GM06990 (cell line): ENCODE data around the gene COL2A1.

ENCODE experiments used
- DNase-seq: peaks from one replicate; pipeline ENCODE4 v3.0.0-alpha.2; 2011; ENCODE audit not compliant: insufficient read length; ENCODE audit errors: extremely low read depth
- H3K27me3 ChIP-seq: replicated peaks from 2 replicates; pipeline ENCODE4 v1.6.0; 2011; ENCODE audit warnings: low read length; ENCODE audit not compliant: control insufficient read depth, insufficient read depth
- H3K36me3 ChIP-seq: 2 replicates; pipeline ENCODE4 v1.5.1; 2011; ENCODE audit warnings: low read length; ENCODE audit not compliant: control insufficient read depth, insufficient read depth
- H3K4me3 ChIP-seq: replicated peaks from 2 replicates; pipeline ENCODE4 v1.5.1; 2011; ENCODE audit warnings: low read depth, mild to moderate bottlenecking, control low read depth, low read length
- CTCF ChIP-seq: IDR thresholded peaks from 2 replicates; pipeline ENCODE4 v1.5.1; 2011; ENCODE audit warnings: low read length, control low read depth, mild to moderate bottlenecking, inconsistent platforms; ENCODE audit not compliant: insufficient read depth, poor library complexity, severe bottlenecking

COL2A1 gene

GRCh38 chr12:48033451-48033850, 29.2 kb upstream of the COL2A1 start:
- Histone ChIP-seq H3K4me3 (no peak overlapping the region), H3K36me3 (no peaks in the 10 kb centered on the region), H3K27me3 (no peaks in the 10 kb centered on the region)
- DNase-seq, result no peak
- no peak for TF ChIP-seq CTCF

GRCh38 chr12:48032597-48032996, 28.3 kb upstream of the COL2A1 start:
- no peak overlapping the region for H3K4me3 ChIP-seq
- no peaks in the 10 kb centered on the region for H3K27me3 ChIP-seq
- no peak for TF ChIP-seq CTCF
- H3K36me3 ChIP-seq, result no peaks in the 10 kb centered on the region
- DNase-seq, result no peak

- no peak for TF ChIP-seq CTCF
- DNase-seq, result no peak
- Histone ChIP-seq H3K4me3 (no peak overlapping the region), H3K36me3 (no peaks in the 10 kb centered on the region), H3K27me3 (no peaks in the 10 kb centered on the region)
These were observed 27.1 kb upstream of the COL2A1 start for GRCh38 chr12:48031135-48031960.

- TF ChIP-seq CTCF, result no peak
- Histone ChIP-seq H3K27me3 (no peaks in the 10 kb centered on the region), H3K4me3 (no peak overlapping the region), H3K36me3 (no peaks in the 10 kb centered on the region)
- DNase-seq, result no peak
These were observed 25.9 kb upstream of the COL2A1 start for GRCh38 chr12:48030173-48030650.

- TF ChIP-seq CTCF, result no peak
- Histone ChIP-seq H3K27me3 (no peaks in the 10 kb centered on the region), H3K4me3 (no peak overlapping the region), H3K36me3 (no peaks in the 10 kb centered on the region)
- DNase-seq, result no peak
These were observed 25.4 kb upstream of the COL2A1 start for GRCh38 chr12:48029491-48030172.
